ENCODE data around the gene NEK6.

- TF ChIP-seq POLR2A (IDR thresholded peaks at IDR 0.05), result no peak
- TF ChIP-seq CTCF (IDR thresholded peaks at IDR 0.05), result no peak
These were observed 110.9 kb downstream of the NEK6 start for GRCh38 chr9:124368692-124369091.

Data from body of pancreas (tissue), 4 donors.